ENCODE measurements around the gene ZSCAN21.

ZSCAN21 gene

GRCh38 chr7:100051611-100052010 is 2.0 kb downstream of the ZSCAN21 start:
- H3K36me3 Mint-ChIP-seq (ENCODE audit: low read depth) = no peaks in the 10 kb centered on the region
- no peaks in the 10 kb centered on the region for H3K27me3 Mint-ChIP-seq (ENCODE audit: low read depth)
- peak overlapping the region; percentile 22 for H3K27ac Mint-ChIP-seq
- peak overlapping the region; percentile 52 for H3K4me3 Mint-ChIP-seq
- no peaks in the 10 kb centered on the region for H3K9me3 Mint-ChIP-seq
- H3K4me1 Mint-ChIP-seq (ENCODE audit: low read depth) = peaks cover 12% of the 10 kb centered on the region

- Mint-ChIP-seq H3K4me1 (ENCODE audit: low read depth) (peaks cover 12% of the 10 kb centered on the region), H3K4me3 (no peak overlapping the region), H3K27me3 (ENCODE audit: low read depth) (no peaks in the 10 kb centered on the region), H3K36me3 (ENCODE audit: low read depth) (peaks cover 2% of the 10 kb centered on the region), H3K27ac (no peak overlapping the region), H3K9me3 (no peaks in the 10 kb centered on the region)
Observed at GRCh38 chr7:100053215-100053614, 3.6 kb downstream of the ZSCAN21 start.

- no peak overlapping the region for H3K4me3 Mint-ChIP-seq
Observed at GRCh38 chr7:100057006-100057405, 7.4 kb downstream of the ZSCAN21 start.

GRCh38 chr7:100059251-100059739 is 9.7 kb downstream of the ZSCAN21 start:
- H3K4me3 Mint-ChIP-seq = no peak overlapping the region
- peaks cover 28% of the 10 kb centered on the region for H3K36me3 Mint-ChIP-seq (ENCODE audit: low read depth)
- H3K4me1 Mint-ChIP-seq (ENCODE audit: low read depth) = peaks cover 2% of the 10 kb centered on the region
- H3K27me3 Mint-ChIP-seq (ENCODE audit: low read depth) = no peaks in the 10 kb centered on the region
- H3K9me3 Mint-ChIP-seq = no peaks in the 10 kb centered on the region
- H3K27ac Mint-ChIP-seq = no peak overlapping the region

More at GRCh38 chr7:100057006-100057405, 7.4 kb downstream of the ZSCAN21 start:
- Mint-ChIP-seq H3K36me3 (ENCODE audit: low read depth) (peaks cover 17% of the 10 kb centered on the region), H3K4me1 (ENCODE audit: low read depth) (peaks cover 4% of the 10 kb centered on the region), H3K27me3 (ENCODE audit: low read depth) (no peaks in the 10 kb centered on the region), H3K27ac (no peak overlapping the region), H3K9me3 (no peaks in the 10 kb centered on the region)

DNA sequence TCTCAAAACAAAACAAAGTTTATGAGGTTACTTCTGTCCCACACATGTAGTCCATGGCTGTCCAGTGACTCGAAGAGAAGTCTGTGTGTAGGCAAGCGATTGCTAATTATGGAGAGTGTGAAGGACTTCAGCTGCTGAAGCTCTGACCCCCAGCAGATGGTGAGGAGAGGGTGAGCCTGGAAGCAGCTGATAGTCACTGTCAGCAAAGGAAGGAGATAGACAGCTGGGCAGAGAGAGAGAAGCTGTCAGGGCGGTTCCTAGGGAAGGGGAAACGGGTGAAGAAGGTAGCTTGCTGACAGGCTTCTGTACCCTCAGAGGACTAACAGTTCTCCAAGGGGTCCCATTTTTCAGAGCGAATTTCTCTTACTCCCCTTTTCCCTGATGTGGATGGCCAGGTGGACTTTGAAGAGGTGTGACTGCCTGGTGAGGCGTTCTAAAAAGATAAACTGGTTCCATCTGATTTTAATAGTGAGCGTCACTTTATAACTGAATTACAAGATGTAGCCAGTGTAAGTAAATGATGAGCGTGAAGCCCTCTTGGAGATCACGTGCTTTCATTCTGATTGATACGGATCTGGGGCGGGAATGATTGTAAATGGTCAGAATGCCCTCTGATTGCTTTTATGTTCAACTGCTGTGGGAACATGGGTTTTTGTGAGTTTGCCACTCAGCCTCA is 12.1 kb downstream of the ZSCAN21 start:
- no peak overlapping the region for H3K27ac Mint-ChIP-seq
- peaks cover 34% of the 10 kb centered on the region for H3K36me3 Mint-ChIP-seq (ENCODE audit: low read depth)
- no peaks in the 10 kb centered on the region for H3K27me3 Mint-ChIP-seq (ENCODE audit: low read depth)
- no peak overlapping the region for H3K4me3 Mint-ChIP-seq
- H3K9me3 Mint-ChIP-seq = no peaks in the 10 kb centered on the region
- H3K4me1 Mint-ChIP-seq (ENCODE audit: low read depth) = peaks cover 2% of the 10 kb centered on the region

DNA sequence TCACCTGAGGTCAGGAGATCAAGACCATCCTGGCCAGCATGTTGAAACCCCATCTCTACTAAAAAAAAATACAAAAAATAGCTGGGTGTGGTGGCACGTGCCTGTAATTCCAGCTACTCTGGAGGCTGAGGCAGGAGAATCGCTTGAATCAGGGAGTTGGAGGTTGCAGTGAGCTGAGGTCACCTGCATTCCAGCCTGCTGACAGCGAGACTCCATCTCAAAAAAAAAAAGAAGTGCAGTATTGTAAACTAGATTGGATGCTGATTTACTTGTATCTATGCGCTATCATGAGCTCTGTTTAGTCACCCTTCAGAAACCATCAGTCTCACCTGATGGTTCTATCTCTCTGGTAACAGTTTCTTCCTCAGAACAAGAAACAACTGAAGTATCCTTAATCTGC is 13.8 kb downstream of the ZSCAN21 start:
- no peaks in the 10 kb centered on the region for H3K27me3 Mint-ChIP-seq (ENCODE audit: low read depth)
- no peak overlapping the region for H3K27ac Mint-ChIP-seq
- H3K4me3 Mint-ChIP-seq = no peak overlapping the region
- H3K9me3 Mint-ChIP-seq = no peaks in the 10 kb centered on the region
- peaks cover 2% of the 10 kb centered on the region for H3K4me1 Mint-ChIP-seq (ENCODE audit: low read depth)
- H3K36me3 Mint-ChIP-seq (ENCODE audit: low read depth) = peaks cover 41% of the 10 kb centered on the region

- Mint-ChIP-seq H3K9me3 (no peaks in the 10 kb centered on the region), H3K27me3 (ENCODE audit: low read depth) (no peaks in the 10 kb centered on the region), H3K36me3 (ENCODE audit: low read depth) (peaks cover 39% of the 10 kb centered on the region), H3K4me1 (ENCODE audit: low read depth) (peaks cover 2% of the 10 kb centered on the region), H3K4me3 (no peak overlapping the region), H3K27ac (no peak overlapping the region)
Observed at GRCh38 chr7:100064162-100064561, 14.6 kb downstream of the ZSCAN21 start.

GRCh38 chr7:100065452-100066186 is 16.0 kb downstream of the ZSCAN21 start:
- H3K9me3 Mint-ChIP-seq = peaks cover under 1% of the 10 kb centered on the region
- H3K36me3 Mint-ChIP-seq (ENCODE audit: low read depth) = peaks cover 48% of the 10 kb centered on the region
- no peak overlapping the region for H3K4me3 Mint-ChIP-seq
- H3K27me3 Mint-ChIP-seq (ENCODE audit: low read depth) = no peaks in the 10 kb centered on the region
- H3K27ac Mint-ChIP-seq = no peak overlapping the region
- peaks cover 2% of the 10 kb centered on the region for H3K4me1 Mint-ChIP-seq (ENCODE audit: low read depth)

DNA sequence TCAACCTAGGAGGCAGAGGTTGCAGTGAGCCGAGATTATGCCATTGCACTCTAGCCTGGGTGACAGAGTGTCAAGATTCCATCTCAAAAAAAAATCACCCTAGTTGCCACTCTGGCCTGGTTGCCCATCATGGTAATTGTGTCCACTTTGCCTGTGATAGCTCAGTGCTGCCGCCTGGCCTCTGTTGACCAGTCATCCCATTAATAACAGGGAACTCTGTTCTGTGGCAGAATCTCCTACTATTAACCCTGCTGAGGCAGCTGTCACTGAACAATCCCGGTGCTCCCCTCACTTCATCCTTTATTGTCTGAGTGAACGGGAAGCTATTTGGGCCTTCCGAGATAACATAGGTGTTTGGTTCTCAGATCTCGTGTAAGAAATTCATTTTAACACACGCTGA is 17.4 kb downstream of the ZSCAN21 start:
- Mint-ChIP-seq H3K36me3 (ENCODE audit: low read depth) (peaks cover 54% of the 10 kb centered on the region), H3K27ac (no peak overlapping the region), H3K4me3 (no peak overlapping the region), H3K27me3 (ENCODE audit: low read depth) (no peaks in the 10 kb centered on the region), H3K4me1 (ENCODE audit: low read depth) (no peaks in the 10 kb centered on the region), H3K9me3 (peaks cover 14% of the 10 kb centered on the region)

DNA sequence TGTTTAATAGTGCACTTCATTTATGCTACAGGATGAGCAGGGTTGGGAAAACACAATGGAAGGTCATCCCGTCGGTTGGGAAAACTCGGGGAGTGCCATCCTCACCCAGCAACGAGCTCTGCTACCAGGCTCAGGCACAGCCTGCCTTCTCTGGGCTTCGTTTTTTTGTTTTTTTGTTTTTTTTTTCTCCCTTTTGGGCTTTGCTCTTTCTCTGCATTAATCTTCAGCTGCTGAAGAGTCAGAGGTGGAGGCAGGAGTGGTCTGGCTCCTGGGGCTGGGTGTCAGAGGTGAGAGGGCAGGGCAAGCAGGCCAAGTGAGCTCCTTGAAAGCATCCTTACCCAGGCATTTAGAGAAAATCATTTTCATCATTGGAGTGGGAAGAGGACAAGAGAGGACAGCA is 20.4 kb downstream of the ZSCAN21 start:
- Mint-ChIP-seq H3K4me3 (no peak overlapping the region), H3K4me1 (ENCODE audit: low read depth) (no peaks in the 10 kb centered on the region), H3K27ac (no peak overlapping the region), H3K36me3 (ENCODE audit: low read depth) (peaks cover 65% of the 10 kb centered on the region), H3K9me3 (peaks cover 30% of the 10 kb centered on the region), H3K27me3 (ENCODE audit: low read depth) (no peaks in the 10 kb centered on the region)

- H3K27me3 Mint-ChIP-seq (ENCODE audit: low read depth) = no peaks in the 10 kb centered on the region
Observed at GRCh38 chr7:100071018-100071723, 21.6 kb downstream of the ZSCAN21 start.

DNA sequence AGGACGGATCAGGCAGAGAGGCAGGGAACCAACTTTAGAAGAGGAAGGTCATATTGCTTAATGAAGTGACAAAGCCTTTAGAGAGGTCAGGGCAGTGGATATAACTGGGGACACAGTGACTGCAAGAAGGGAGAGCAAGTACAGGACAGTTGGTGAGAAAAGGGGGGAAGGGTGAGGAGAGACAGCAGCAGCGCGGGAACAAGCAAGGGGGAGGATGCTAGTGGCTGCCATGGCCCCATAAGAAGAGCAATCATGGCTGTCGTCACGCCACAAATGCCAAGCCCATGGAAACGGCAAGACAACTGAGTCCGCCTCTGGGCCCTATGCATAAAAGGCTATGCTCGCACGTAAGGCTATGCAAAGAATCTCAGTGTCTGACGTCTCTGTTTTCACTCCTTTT is 22.9 kb downstream of the ZSCAN21 start:
- H3K4me1 Mint-ChIP-seq (ENCODE audit: low read depth) = no peaks in the 10 kb centered on the region
- H3K36me3 Mint-ChIP-seq (ENCODE audit: low read depth) = peaks cover 77% of the 10 kb centered on the region
- H3K27ac Mint-ChIP-seq = no peak overlapping the region
- H3K9me3 Mint-ChIP-seq = peaks cover 30% of the 10 kb centered on the region
- H3K4me3 Mint-ChIP-seq = no peak overlapping the region
- no peaks in the 10 kb centered on the region for H3K27me3 Mint-ChIP-seq (ENCODE audit: low read depth)

More at GRCh38 chr7:100071018-100071723, 21.6 kb downstream of the ZSCAN21 start:
- H3K9me3 Mint-ChIP-seq = peaks cover 30% of the 10 kb centered on the region
- no peak overlapping the region for H3K4me3 Mint-ChIP-seq
- no peak overlapping the region for H3K27ac Mint-ChIP-seq
- no peaks in the 10 kb centered on the region for H3K4me1 Mint-ChIP-seq (ENCODE audit: low read depth)
- peaks cover 75% of the 10 kb centered on the region for H3K36me3 Mint-ChIP-seq (ENCODE audit: low read depth)

- Mint-ChIP-seq H3K27ac (no peak overlapping the region), H3K9me3 (peaks cover 30% of the 10 kb centered on the region), H3K36me3 (ENCODE audit: low read depth) (peaks cover 71% of the 10 kb centered on the region), H3K27me3 (ENCODE audit: low read depth) (no peaks in the 10 kb centered on the region), H3K4me3 (no peak overlapping the region), H3K4me1 (ENCODE audit: low read depth) (peaks cover 3% of the 10 kb centered on the region)
Observed at GRCh38 chr7:100074841-100075240, 25.3 kb downstream of the ZSCAN21 start.

DNA sequence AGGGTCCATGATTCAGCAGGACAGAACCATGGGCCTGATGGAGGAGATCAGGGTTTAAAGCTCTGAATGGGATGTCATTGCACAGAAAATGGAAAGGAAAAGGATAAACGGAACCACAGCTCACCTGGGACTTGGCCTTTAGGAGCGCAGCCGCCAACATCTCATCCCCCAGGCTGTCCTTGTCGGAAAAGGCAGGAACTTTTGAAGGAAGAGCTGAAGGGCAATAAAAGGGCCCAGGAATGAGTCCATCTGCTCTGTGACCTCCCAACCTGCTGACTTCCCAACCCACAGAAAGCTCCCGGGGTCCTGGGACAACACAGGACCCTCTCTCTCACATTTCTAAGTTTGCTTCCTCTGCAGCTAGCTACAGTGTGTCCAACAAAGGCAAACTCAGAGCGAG is 25.8 kb downstream of the ZSCAN21 start:
- H3K27me3 Mint-ChIP-seq (ENCODE audit: low read depth) = no peaks in the 10 kb centered on the region
- peaks cover 6% of the 10 kb centered on the region for H3K4me1 Mint-ChIP-seq (ENCODE audit: low read depth)
- peaks cover 30% of the 10 kb centered on the region for H3K9me3 Mint-ChIP-seq
- no peak overlapping the region for H3K4me3 Mint-ChIP-seq
- no peak overlapping the region for H3K27ac Mint-ChIP-seq
- peaks cover 68% of the 10 kb centered on the region for H3K36me3 Mint-ChIP-seq (ENCODE audit: low read depth)
